Spinal cord (tissue), 10 donors: ENCODE data around the gene SEMA5A. TPM values are rescaled to one million over a fixed set of nuclear protein-coding genes. Genes with fewer than 3 reads are reported as not detected.

ENCODE experiments used
- DNase-seq, 6 donors: peaks; one replicate each; pipeline versions ENCODE4 v3.0.0 to v3.0.0-alpha.2; 2013 to 2015; ENCODE audit warnings: low spot score in 6 of 6, low read depth in 4 of 6
- H3K27ac ChIP-seq: one replicate; pipeline ENCODE4 v1.5.1; 2013; ENCODE audit warnings: low read depth, low read length, control low read depth
- H3K27me3 ChIP-seq: one replicate; pipeline ENCODE4 v1.6.1; 2013; ENCODE audit warnings: low read length; ENCODE audit not compliant: control insufficient read depth, insufficient read depth
- H3K36me3 ChIP-seq: one replicate; pipeline ENCODE4 v1.6.1; 2013; ENCODE audit warnings: low read length; ENCODE audit not compliant: control insufficient read depth, insufficient read depth
- H3K4me1 ChIP-seq: one replicate; pipeline ENCODE4 v1.6.1; 2013; ENCODE audit warnings: low read length; ENCODE audit not compliant: control insufficient read depth, insufficient read depth
- H3K4me3 ChIP-seq: one replicate; pipeline ENCODE4 v1.5.1; 2013; ENCODE audit warnings: low read depth, low read length, control low read depth
- H3K9me3 ChIP-seq: one replicate; pipeline ENCODE4 v1.6.1; 2013; ENCODE audit warnings: low read length; ENCODE audit not compliant: control insufficient read depth, insufficient read depth
- WGBS: methylation state at CpG from one replicate; pipeline ENCODE4 v1.1.5; 2013; ENCODE audit warnings: missing lambda C conversion rate; ENCODE audit not compliant: insufficient coverage; 5-methylcytosine and 5-hydroxymethylcytosine counted together
- polyA plus RNA-seq, 2 donors: library from polyadenylated mRNA; unstranded; fragments of 120-200 nt; gene quantifications; one replicate each; pipeline ENCODE4 v1.2.1, GENCODE V29; 2013; ENCODE audit not compliant: insufficient read length in 2 of 2
- total RNA-seq, 2 donors: library from RNA; depleted of rRNA in 1 of 2; stranded (reverse); fragments of 120-200 nt in 1 of 2; fragments of >200 nt in 1 of 2; gene quantifications; one replicate each; pipeline versions ENCODE4 v1.2.3 to v1.2.4, GENCODE V29; 2013 to 2014
- donor health status: healthy.

SEMA5A gene
- total and polyA plus RNA-seq, 4 donors, result 35.2 to 70.7 (median 59.3) TPM

- DNase-seq, result no peak
- WGBS, result 75% methylated on average over 2 of the region's 3 CpGs
- H3K27me3 ChIP-seq, result no peaks in the 10 kb centered on the region
- H3K4me1 ChIP-seq, result no peaks in the 10 kb centered on the region
- H3K4me3 ChIP-seq, result no peak overlapping the region
- no peaks in the 10 kb centered on the region for H3K9me3 ChIP-seq
- H3K36me3 ChIP-seq, result no peaks in the 10 kb centered on the region
- H3K27ac ChIP-seq, result no peak overlapping the region
Observed at GRCh38 chr5:9294793-9295465, 250.9 kb downstream of the SEMA5A start.

- DNase-seq, result no peak
- no peaks in the 10 kb centered on the region for H3K9me3 ChIP-seq
- H3K27ac ChIP-seq, result no peak overlapping the region
- no peak overlapping the region for H3K4me3 ChIP-seq
- H3K36me3 ChIP-seq, result no peaks in the 10 kb centered on the region
- 88% methylated on average over 3 of the region's 7 CpGs for WGBS
- peaks cover 3% of the 10 kb centered on the region for H3K4me1 ChIP-seq
- H3K27me3 ChIP-seq, result no peaks in the 10 kb centered on the region
Observed at GRCh38 chr5:9288234-9288633, 257.6 kb downstream of the SEMA5A start.

- peak in 1 of 6 donors; percentile 21 for DNase-seq
- Histone ChIP-seq H3K4me3 (no peak overlapping the region), H3K36me3 (no peaks in the 10 kb centered on the region), H3K27ac (peak overlapping the region; percentile 52), H3K27me3 (no peaks in the 10 kb centered on the region), H3K9me3 (no peaks in the 10 kb centered on the region), H3K4me1 (peaks cover 3% of the 10 kb centered on the region)
- no CpG with 5 or more reads among the region's 3 CpGs for WGBS
Observed at GRCh38 chr5:9284781-9285307, 261.0 kb downstream of the SEMA5A start.

- Histone ChIP-seq H3K27ac (no peak overlapping the region), H3K4me1 (peaks cover 3% of the 10 kb centered on the region), H3K4me3 (no peak overlapping the region), H3K9me3 (no peaks in the 10 kb centered on the region), H3K27me3 (no peaks in the 10 kb centered on the region), H3K36me3 (no peaks in the 10 kb centered on the region)
- no CpG with 5 or more reads among the region's 1 CpG for WGBS
- no peak for DNase-seq
Observed at GRCh38 chr5:9284272-9284671, 261.6 kb downstream of the SEMA5A start.

GRCh38 chr5:9283473-9283872 lies 262.4 kb downstream of the SEMA5A start:
- Histone ChIP-seq H3K36me3 (no peaks in the 10 kb centered on the region), H3K9me3 (peaks cover 2% of the 10 kb centered on the region), H3K27me3 (no peaks in the 10 kb centered on the region), H3K27ac (no peak overlapping the region), H3K4me3 (no peak overlapping the region), H3K4me1 (peaks cover 3% of the 10 kb centered on the region)
- DNase-seq, result no peak
- no CpG with 5 or more reads among the region's 1 CpG for WGBS

GRCh38 chr5:9283021-9283420 lies 262.9 kb downstream of the SEMA5A start:
- Histone ChIP-seq H3K27me3 (no peaks in the 10 kb centered on the region), H3K27ac (no peak overlapping the region), H3K36me3 (no peaks in the 10 kb centered on the region), H3K9me3 (peaks cover 4% of the 10 kb centered on the region), H3K4me3 (no peak overlapping the region), H3K4me1 (no peaks in the 10 kb centered on the region)
- no CpG with 5 or more reads among the region's 3 CpGs for WGBS
- no peak for DNase-seq

GRCh38 chr5:9282211-9282610 lies 263.7 kb downstream of the SEMA5A start:
- no CpG with 5 or more reads among the region's 3 CpGs for WGBS
- no peaks in the 10 kb centered on the region for H3K36me3 ChIP-seq
- no peaks in the 10 kb centered on the region for H3K4me1 ChIP-seq
- no peak overlapping the region for H3K27ac ChIP-seq
- no peaks in the 10 kb centered on the region for H3K27me3 ChIP-seq
- H3K4me3 ChIP-seq, result no peak overlapping the region
- DNase-seq, result no peak
- H3K9me3 ChIP-seq, result peaks cover 4% of the 10 kb centered on the region

- Histone ChIP-seq H3K27me3 (no peaks in the 10 kb centered on the region), H3K4me1 (no peaks in the 10 kb centered on the region), H3K9me3 (peaks cover 4% of the 10 kb centered on the region), H3K36me3 (no peaks in the 10 kb centered on the region), H3K4me3 (no peak overlapping the region), H3K27ac (no peak overlapping the region)
- WGBS, result no CpG with 5 or more reads among the region's 1 CpG
- DNase-seq, result no peak
Observed at GRCh38 chr5:9279774-9280173, 266.1 kb downstream of the SEMA5A start.

GRCh38 chr5:9278921-9279603 lies 266.8 kb downstream of the SEMA5A start:
- no peak overlapping the region for H3K27ac ChIP-seq
- DNase-seq, result no peak
- H3K36me3 ChIP-seq, result no peaks in the 10 kb centered on the region
- peaks cover 4% of the 10 kb centered on the region for H3K9me3 ChIP-seq
- H3K4me1 ChIP-seq, result no peaks in the 10 kb centered on the region
- WGBS, result 100% methylated on average over 2 of the region's 3 CpGs
- H3K4me3 ChIP-seq, result no peak overlapping the region
- no peaks in the 10 kb centered on the region for H3K27me3 ChIP-seq

- Histone ChIP-seq H3K9me3 (no peaks in the 10 kb centered on the region), H3K4me1 (peaks cover 10% of the 10 kb centered on the region), H3K36me3 (no peaks in the 10 kb centered on the region), H3K4me3 (no peak overlapping the region), H3K27ac (no peak overlapping the region), H3K27me3 (no peaks in the 10 kb centered on the region)
- no CpG with 5 or more reads among the region's 4 CpGs for WGBS
- DNase-seq, result peak in 1 of 6 donors; percentile 24
Observed at GRCh38 chr5:9269014-9269413, 276.9 kb downstream of the SEMA5A start.
